HEK293 (cell line): ENCODE measurements around the gene DZIP1.

Experiments used
- CTCF ChIA-PET: fragments of 350-600 bp; formaldehyde crosslinking; extraction: SDS; loops from one replicate; lab custom pipeline; 2021; ENCODE audit warnings: antibody characterized with exemption; lab: Yijun Ruan, JAX
- POLR2A ChIA-PET: fragments of 300-600 bp; formaldehyde crosslinking; extraction: SDS; loops from one replicate; lab custom pipeline; 2020; ENCODE audit warnings: antibody characterized with exemption, inconsistent platforms; lab: Yijun Ruan, JAX
- H3K27ac ChIP-seq: fragments of 200-500 bp; sonication (Bioruptor generic); 2 replicates; pipeline ENCODE4 v1.5.1; 2014; ENCODE audit warnings: low read depth, low read length, control low read depth, inconsistent platforms; ENCODE audit errors: extremely low read depth
- H3K36me3 ChIP-seq, 2 experiments: fragments of 200-500 bp in 1 of 2; sonication (Bioruptor generic) in 1 of 2; 1 replicate in 1 of 2; 2 replicates in 1 of 2; pipeline ENCODE4 v1.5.1; 2014 to 2017; ENCODE audit warnings: inconsistent platforms in 2 of 2, low read length in 2 of 2; ENCODE audit not compliant: control insufficient read depth in 2 of 2, insufficient read depth in 1 of 2
- H3K4me1 ChIP-seq: fragments of 200-500 bp; sonication (Bioruptor generic); 2 replicates; pipeline ENCODE4 v1.5.1; 2014; ENCODE audit warnings: mild to moderate bottlenecking, low read length, inconsistent platforms; ENCODE audit not compliant: control insufficient read depth, insufficient read depth
- H3K4me3 ChIP-seq: 2 replicates; pipeline ENCODE4 v1.5.1; 2011; ENCODE audit warnings: low read depth, mild to moderate bottlenecking, control low read depth, low read length, moderate library complexity
- H3K9me3 ChIP-seq: fragments of 200-500 bp; sonication (Bioruptor generic); 2 replicates; pipeline ENCODE4 v1.5.1; 2014; ENCODE audit warnings: low read depth, low read length, inconsistent platforms; ENCODE audit not compliant: control insufficient read depth, insufficient read depth
- IKZF3 ChIP-seq: fragments of 450-650 bp; IDR thresholded peaks from 2 replicates; pipeline ENCODE4 v1.5.0; 2018; ENCODE audit warnings: missing biosample characterization, mild to moderate bottlenecking, missing genetic modification characterization, moderate library complexity
- KLF10 ChIP-seq: fragments of 450-650 bp; IDR thresholded peaks from 2 replicates; pipeline ENCODE4 v1.5.1; 2018; ENCODE audit warnings: missing biosample characterization, mild to moderate bottlenecking, missing genetic modification characterization
- KLF9 ChIP-seq: fragments of 450-650 bp; formaldehyde crosslinking; IDR thresholded peaks from 2 replicates; pipeline ENCODE4 v1.5.1; 2016; ENCODE audit warnings: missing biosample characterization, missing genetic modification characterization, low read depth
- PATZ1 ChIP-seq: fragments of 450-650 bp; formaldehyde crosslinking; IDR thresholded peaks from 2 replicates; pipeline ENCODE4 v1.5.1; 2016; ENCODE audit warnings: missing biosample characterization, missing genetic modification characterization
- PRDM1 ChIP-seq: fragments of 450-650 bp; formaldehyde crosslinking; IDR thresholded peaks from 2 replicates; pipeline ENCODE4; 2016; ENCODE audit warnings: missing biosample characterization, missing genetic modification characterization
- SCRT2 ChIP-seq: fragments of 450-650 bp; formaldehyde crosslinking; IDR thresholded peaks from 2 replicates; pipeline ENCODE4 v1.5.1; 2016; ENCODE audit warnings: missing biosample characterization, missing genetic modification characterization
- SP2 ChIP-seq: fragments of 450-650 bp; formaldehyde crosslinking; IDR thresholded peaks from 2 replicates; pipeline ENCODE4 v1.5.1; 2016; ENCODE audit warnings: missing biosample characterization, missing genetic modification characterization
- SP7 ChIP-seq: fragments of 450-650 bp; formaldehyde crosslinking; IDR thresholded peaks from 2 replicates; pipeline ENCODE4 v1.5.1; 2016; ENCODE audit warnings: missing biosample characterization, missing genetic modification characterization
- ZEB2 ChIP-seq: fragments of 450-650 bp; formaldehyde crosslinking; IDR thresholded peaks from 2 replicates; pipeline ENCODE4 v1.5.1; 2016; ENCODE audit warnings: missing biosample characterization, missing genetic modification characterization
- ZFP3 ChIP-seq: fragments of 450-650 bp; formaldehyde crosslinking; IDR thresholded peaks from 2 replicates; pipeline ENCODE4 v1.5.1; 2016; ENCODE audit warnings: low read depth, missing biosample characterization, missing genetic modification characterization
- ZNF133 ChIP-seq: fragments of 450-650 bp; formaldehyde crosslinking; IDR thresholded peaks from 2 replicates; pipeline ENCODE4 v1.5.1; 2016; ENCODE audit warnings: missing biosample characterization, missing genetic modification characterization
- ZNF174 ChIP-seq: fragments of 450-650 bp; formaldehyde crosslinking; IDR thresholded peaks from 2 replicates; pipeline ENCODE4 v1.5.0; 2017; ENCODE audit warnings: missing biosample characterization, mild to moderate bottlenecking, missing genetic modification characterization
- ZNF221 ChIP-seq: fragments of 450-650 bp; formaldehyde crosslinking; IDR thresholded peaks from 2 replicates; pipeline ENCODE4 v1.5.1; 2017; ENCODE audit warnings: missing biosample characterization, missing genetic modification characterization, borderline replicate concordance
- ZNF26 ChIP-seq: fragments of 450-650 bp; formaldehyde crosslinking; IDR thresholded peaks from 2 replicates; pipeline ENCODE4 v1.5.1; 2016; ENCODE audit warnings: missing biosample characterization, missing genetic modification characterization
- ZNF266 ChIP-seq: fragments of 450-650 bp; formaldehyde crosslinking; IDR thresholded peaks from 2 replicates; pipeline ENCODE4 v1.5.1; 2016; ENCODE audit warnings: missing biosample characterization, missing genetic modification characterization, low read depth
- ZNF335 ChIP-seq: fragments of 450-650 bp; formaldehyde crosslinking; conservative IDR thresholded peaks from 2 replicates; pipeline ENCODE4 v1.5.1; 2016; ENCODE audit warnings: missing biosample characterization, missing genetic modification characterization
- ZNF423 ChIP-seq: fragments of 450-650 bp; formaldehyde crosslinking; IDR thresholded peaks from 2 replicates; pipeline ENCODE4 v1.5.1; 2016; ENCODE audit warnings: missing biosample characterization, missing genetic modification characterization
- ZNF561 ChIP-seq: fragments of 450-650 bp; IDR thresholded peaks from 2 replicates; pipeline ENCODE4 v1.5.1; 2018; ENCODE audit warnings: missing biosample characterization, missing genetic modification characterization, borderline replicate concordance
- ZNF600 ChIP-seq: fragments of 450-650 bp; formaldehyde crosslinking; IDR thresholded peaks from 2 replicates; pipeline ENCODE4 v1.5.1; 2016; ENCODE audit warnings: missing biosample characterization, missing genetic modification characterization
- ZNF660 ChIP-seq: fragments of 450-650 bp; IDR thresholded peaks from 2 replicates; pipeline ENCODE4 v1.5.1; 2018; ENCODE audit warnings: missing biosample characterization, mild to moderate bottlenecking, missing genetic modification characterization
- ZNF76 ChIP-seq: fragments of 450-650 bp; formaldehyde crosslinking; IDR thresholded peaks from 2 replicates; pipeline ENCODE4; 2016; ENCODE audit warnings: low read depth, missing biosample characterization, missing genetic modification characterization, borderline replicate concordance
- ZNF777 ChIP-seq: fragments of 450-650 bp; formaldehyde crosslinking; IDR thresholded peaks from 2 replicates; pipeline ENCODE4 v1.5.1; 2017; ENCODE audit warnings: missing biosample characterization, missing genetic modification characterization, borderline replicate concordance
- TF ChIP-seq, protein P1 (sequence below): fragments of 450-650 bp; IDR thresholded peaks from 2 replicates; pipeline ENCODE4 v1.5.1; 2018; ENCODE audit warnings: missing biosample characterization, missing genetic modification characterization
- TF ChIP-seq, protein P2 (sequence below): fragments of 450-650 bp; formaldehyde crosslinking; IDR thresholded peaks from 2 replicates; pipeline ENCODE4 v1.5.1; 2016; ENCODE audit warnings: missing biosample characterization, missing genetic modification characterization
- TF ChIP-seq, protein P3 (sequence below): fragments of 450-650 bp; formaldehyde crosslinking; IDR thresholded peaks from 2 replicates; pipeline ENCODE4 v1.5.1; 2016; ENCODE audit warnings: missing biosample characterization, missing genetic modification characterization

DZIP1 gene, protein sequence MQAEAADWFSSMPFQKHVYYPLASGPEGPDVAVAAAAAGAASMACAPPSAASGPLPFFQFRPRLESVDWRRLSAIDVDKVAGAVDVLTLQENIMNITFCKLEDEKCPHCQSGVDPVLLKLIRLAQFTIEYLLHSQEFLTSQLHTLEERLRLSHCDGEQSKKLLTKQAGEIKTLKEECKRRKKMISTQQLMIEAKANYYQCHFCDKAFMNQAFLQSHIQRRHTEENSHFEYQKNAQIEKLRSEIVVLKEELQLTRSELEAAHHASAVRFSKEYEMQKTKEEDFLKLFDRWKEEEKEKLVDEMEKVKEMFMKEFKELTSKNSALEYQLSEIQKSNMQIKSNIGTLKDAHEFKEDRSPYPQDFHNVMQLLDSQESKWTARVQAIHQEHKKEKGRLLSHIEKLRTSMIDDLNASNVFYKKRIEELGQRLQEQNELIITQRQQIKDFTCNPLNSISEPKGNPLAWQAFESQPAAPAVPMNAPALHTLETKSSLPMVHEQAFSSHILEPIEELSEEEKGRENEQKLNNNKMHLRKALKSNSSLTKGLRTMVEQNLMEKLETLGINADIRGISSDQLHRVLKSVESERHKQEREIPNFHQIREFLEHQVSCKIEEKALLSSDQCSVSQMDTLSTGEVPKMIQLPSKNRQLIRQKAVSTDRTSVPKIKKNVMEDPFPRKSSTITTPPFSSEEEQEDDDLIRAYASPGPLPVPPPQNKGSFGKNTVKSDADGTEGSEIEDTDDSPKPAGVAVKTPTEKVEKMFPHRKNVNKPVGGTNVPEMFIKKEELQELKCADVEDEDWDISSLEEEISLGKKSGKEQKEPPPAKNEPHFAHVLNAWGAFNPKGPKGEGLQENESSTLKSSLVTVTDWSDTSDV

GRCh38 chr13:95644601-95645052 is at the start of gene DZIP1:
DZIP1 (minus strand) TSS chr13:95644706; CDS start chr13:95642029, 2,677 bp downstream.
- H3K4me3 ChIP-seq, result peak within 1 kb of the TSS; percentile 63
- H3K36me3 ChIP-seq, result peaks cover 7 to 21% of the 10 kb centered on the region in 2 experiments; a peak in 2 of 3 replicates
- CTCF ChIA-PET, result interaction anchor here (0.6 to 1.2 kb wide), 3 partner anchors 10 to 189 kb away, joined by 3 to 4 read pairs (median 3); no protein-coding TSS in a partner anchor
- peak within 1 kb of the TSS; percentile 82; the same call in 1 of the 2 replicates for H3K27ac ChIP-seq
- no peaks in the 10 kb centered on the region for H3K4me1 ChIP-seq
- POLR2A ChIA-PET, result interaction anchor here (0.5 to 1.3 kb wide), 10 partner anchors 9 to 351 kb away, joined by 3 to 6 read pairs (median 3); partner anchors contain the start of gene DNAJC3
- H3K9me3 ChIP-seq, result no peaks in the 10 kb centered on the region
- TF ChIP-seq ZNF266 (tag by site-specific recombination) (no peak), ZNF423 (tag by site-specific recombination) (no peak), ZNF174 (tag by site-specific recombination) (no peak), PATZ1 (tag by site-specific recombination) (no peak), SP7 (0 out of 2 replicates have a peak, but pooled peaks have one; percentile 16), ZNF221 (tag by site-specific recombination) (no peak), SP2 (tag by site-specific recombination) (peak; percentile 72), IKZF3 (tag by site-specific recombination) (peak; percentile 75; the same call in 1 of the 2 replicates), ZNF561 (tag by site-specific recombination) (peak; percentile 59), ZNF76 (tag by site-specific recombination) (no peak), ZNF600 (peak; percentile 79), ZNF335 (tag by site-specific recombination) (peak; percentile 72), KLF10 (peak; percentile 41; the same call in 1 of the 2 replicates), ZEB2 (tag by site-specific recombination) (peak; percentile 36), ZNF133 (tag by site-specific recombination) (no peak), PRDM1 (peak; percentile 74; the same call in 1 of the 2 replicates), ZNF777 (tag by site-specific recombination) (no peak), ZNF26 (no peak), SCRT2 (tag by site-specific recombination) (peak; percentile 25; the same call in 1 of the 2 replicates), KLF9 (0 out of 2 replicates have a peak, but pooled peaks have one; percentile 5), ZNF660 (peak; percentile 46; the same call in 1 of the 2 replicates), ZFP3 (tag by site-specific recombination) (no peak)
- TF ChIP-seq, protein P1, sequence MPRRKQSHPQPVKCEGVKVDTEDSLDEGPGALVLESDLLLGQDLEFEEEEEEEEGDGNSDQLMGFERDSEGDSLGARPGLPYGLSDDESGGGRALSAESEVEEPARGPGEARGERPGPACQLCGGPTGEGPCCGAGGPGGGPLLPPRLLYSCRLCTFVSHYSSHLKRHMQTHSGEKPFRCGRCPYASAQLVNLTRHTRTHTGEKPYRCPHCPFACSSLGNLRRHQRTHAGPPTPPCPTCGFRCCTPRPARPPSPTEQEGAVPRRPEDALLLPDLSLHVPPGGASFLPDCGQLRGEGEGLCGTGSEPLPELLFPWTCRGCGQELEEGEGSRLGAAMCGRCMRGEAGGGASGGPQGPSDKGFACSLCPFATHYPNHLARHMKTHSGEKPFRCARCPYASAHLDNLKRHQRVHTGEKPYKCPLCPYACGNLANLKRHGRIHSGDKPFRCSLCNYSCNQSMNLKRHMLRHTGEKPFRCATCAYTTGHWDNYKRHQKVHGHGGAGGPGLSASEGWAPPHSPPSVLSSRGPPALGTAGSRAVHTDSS (tag by site-specific recombination), result no peak
- TF ChIP-seq, protein P2, sequence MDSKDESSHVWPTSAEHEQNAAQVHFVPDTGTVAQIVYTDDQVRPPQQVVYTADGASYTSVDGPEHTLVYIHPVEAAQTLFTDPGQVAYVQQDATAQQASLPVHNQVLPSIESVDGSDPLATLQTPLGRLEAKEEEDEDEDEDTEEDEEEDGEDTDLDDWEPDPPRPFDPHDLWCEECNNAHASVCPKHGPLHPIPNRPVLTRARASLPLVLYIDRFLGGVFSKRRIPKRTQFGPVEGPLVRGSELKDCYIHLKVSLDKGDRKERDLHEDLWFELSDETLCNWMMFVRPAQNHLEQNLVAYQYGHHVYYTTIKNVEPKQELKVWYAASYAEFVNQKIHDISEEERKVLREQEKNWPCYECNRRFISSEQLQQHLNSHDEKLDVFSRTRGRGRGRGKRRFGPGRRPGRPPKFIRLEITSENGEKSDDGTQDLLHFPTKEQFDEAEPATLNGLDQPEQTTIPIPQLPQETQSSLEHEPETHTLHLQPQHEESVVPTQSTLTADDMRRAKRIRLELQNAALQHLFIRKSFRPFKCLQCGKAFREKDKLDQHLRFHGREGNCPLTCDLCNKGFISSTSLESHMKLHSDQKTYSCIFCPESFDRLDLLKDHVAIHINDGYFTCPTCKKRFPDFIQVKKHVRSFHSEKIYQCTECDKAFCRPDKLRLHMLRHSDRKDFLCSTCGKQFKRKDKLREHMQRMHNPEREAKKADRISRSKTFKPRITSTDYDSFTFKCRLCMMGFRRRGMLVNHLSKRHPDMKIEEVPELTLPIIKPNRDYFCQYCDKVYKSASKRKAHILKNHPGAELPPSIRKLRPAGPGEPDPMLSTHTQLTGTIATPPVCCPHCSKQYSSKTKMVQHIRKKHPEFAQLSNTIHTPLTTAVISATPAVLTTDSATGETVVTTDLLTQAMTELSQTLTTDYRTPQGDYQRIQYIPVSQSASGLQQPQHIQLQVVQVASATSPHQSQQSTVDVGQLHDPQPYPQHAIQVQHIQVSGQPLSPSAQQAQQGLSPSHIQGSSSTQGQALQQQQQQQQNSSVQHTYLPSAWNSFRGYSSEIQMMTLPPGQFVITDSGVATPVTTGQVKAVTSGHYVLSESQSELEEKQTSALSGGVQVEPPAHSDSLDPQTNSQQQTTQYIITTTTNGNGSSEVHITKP (tag by site-specific recombination), result peak; percentile 70
- TF ChIP-seq, protein P3, sequence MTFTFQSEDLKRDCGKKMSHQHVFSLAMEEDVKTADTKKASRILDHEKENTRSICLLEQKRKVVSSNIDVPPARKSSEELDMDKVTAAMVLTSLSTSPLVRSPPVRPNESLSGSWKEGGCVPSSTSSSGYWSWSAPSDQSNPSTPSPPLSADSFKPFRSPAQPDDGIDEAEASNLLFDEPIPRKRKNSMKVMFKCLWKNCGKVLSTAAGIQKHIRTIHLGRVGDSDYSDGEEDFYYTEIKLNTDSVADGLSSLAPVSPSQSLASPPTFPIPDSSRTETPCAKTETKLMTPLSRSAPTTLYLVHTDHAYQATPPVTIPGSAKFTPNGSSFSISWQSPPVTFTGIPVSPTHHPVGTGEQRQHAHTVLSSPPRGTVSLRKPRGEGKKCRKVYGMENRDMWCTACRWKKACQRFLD (tag by site-specific recombination), result no peak
